AG10803 (cell line): ENCODE results near the gene PPFIA1.

Experiments
- DNase-seq: peaks from one replicate; pipeline ENCODE4 v3.0.0; 2010; ENCODE audit warnings: low read depth
- H3K4me3 ChIP-seq: 2 replicates; pipeline ENCODE4 v1.5.1; 2011; ENCODE audit warnings: mild to moderate bottlenecking, low read length, control low read depth
- TF ChIP-seq, protein P1 (sequence below): conservative IDR thresholded peaks from 2 replicates; pipeline ENCODE4 v1.5.1; 2011; ENCODE audit warnings: mild to moderate bottlenecking, low read length, control low read depth, inconsistent platforms

PPFIA1 gene

DNA sequence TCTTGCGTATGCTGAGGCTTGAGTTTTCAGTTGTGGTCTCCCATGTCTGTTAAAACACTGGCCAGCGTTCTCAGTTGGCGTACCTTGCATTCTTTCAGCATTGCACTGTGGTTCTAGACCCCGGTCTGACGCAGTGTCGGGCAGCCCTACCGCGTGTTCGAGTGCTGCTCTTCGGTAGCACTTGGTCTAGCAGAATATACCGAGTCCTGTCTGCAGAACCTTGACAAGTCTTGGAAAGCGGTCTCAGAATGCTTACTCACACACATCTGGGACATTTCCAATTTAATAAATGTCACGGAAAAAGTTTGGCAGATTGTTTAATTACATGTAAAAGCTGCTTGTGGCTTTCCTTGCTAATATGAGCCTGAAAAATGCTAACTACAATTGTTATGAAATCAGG, 32.6 kb downstream of the PPFIA1 start:
- peak; percentile 99 for DNase-seq
- TF ChIP-seq, protein P1, sequence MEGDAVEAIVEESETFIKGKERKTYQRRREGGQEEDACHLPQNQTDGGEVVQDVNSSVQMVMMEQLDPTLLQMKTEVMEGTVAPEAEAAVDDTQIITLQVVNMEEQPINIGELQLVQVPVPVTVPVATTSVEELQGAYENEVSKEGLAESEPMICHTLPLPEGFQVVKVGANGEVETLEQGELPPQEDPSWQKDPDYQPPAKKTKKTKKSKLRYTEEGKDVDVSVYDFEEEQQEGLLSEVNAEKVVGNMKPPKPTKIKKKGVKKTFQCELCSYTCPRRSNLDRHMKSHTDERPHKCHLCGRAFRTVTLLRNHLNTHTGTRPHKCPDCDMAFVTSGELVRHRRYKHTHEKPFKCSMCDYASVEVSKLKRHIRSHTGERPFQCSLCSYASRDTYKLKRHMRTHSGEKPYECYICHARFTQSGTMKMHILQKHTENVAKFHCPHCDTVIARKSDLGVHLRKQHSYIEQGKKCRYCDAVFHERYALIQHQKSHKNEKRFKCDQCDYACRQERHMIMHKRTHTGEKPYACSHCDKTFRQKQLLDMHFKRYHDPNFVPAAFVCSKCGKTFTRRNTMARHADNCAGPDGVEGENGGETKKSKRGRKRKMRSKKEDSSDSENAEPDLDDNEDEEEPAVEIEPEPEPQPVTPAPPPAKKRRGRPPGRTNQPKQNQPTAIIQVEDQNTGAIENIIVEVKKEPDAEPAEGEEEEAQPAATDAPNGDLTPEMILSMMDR = no peak
- H3K4me3 ChIP-seq = peak overlapping the region; percentile 18; the same call in 1 of the 2 replicates

DNA sequence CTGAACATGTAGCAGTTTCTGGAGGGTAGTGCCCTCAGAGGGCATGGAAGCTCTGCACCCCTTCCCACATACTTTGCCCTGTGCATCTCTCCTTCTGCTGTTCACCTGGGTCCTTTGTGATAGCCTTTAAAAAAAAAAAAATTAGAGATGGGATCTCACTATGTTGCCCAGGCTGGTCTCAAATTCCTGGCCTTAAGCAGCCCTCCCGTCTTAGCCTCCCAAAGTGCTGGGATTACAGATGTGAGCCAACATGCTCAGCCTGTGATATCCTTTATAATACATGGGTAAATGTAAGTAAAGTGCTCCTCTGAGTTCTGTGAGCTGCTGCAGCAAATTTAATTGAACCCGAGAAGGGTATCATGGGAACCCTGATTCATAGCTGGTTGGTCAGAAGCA, 33.7 kb downstream of the PPFIA1 start:
- DNase-seq = no peak
- TF ChIP-seq, protein P1 = no peak
- H3K4me3 ChIP-seq = no peak overlapping the region

DNA sequence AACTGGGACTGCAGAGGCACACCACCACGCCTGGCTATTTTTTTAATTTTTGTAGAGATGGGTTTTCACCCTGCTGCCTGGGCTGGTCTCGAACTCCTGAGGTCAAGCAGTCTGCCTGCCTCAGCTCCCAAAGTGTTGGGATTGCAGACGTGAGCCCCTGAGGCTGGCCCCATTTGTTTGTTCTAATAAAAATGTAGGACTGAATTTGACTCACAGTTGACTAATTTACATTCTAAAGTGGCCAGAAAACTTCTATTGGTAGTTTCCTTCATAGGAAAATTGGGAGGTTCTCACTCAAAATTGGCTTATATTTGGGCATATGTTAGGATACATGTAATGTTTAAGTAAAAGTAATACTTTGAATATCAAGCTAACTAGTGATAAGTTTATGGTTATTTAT, 35.0 kb downstream of the PPFIA1 start:
- no peak for DNase-seq
- TF ChIP-seq, protein P1 = no peak
- no peak overlapping the region for H3K4me3 ChIP-seq

DNA sequence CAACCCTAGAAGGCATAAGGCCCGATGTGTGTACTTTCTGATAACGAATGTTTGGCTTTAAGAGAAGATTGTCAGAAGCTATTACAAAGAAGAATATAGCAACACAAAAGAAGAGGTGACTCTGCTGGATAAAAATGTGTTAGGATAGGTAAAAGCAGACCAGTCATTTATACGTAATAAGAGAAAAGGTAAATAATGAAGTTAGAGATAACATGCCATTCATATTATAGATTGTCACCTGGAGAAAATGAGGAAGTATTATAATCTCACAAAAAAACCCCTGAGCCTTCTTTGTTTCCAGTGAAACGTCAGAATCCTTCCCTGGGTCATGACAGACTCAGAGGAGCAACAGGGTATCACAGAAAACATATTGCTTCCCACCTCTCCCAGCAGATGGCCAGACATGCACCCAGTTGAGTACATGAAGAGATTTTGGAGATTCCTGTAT, 36.1 kb downstream of the PPFIA1 start:
- TF ChIP-seq, protein P1 = no peak
- DNase-seq = no peak
- no peak overlapping the region for H3K4me3 ChIP-seq

DNA sequence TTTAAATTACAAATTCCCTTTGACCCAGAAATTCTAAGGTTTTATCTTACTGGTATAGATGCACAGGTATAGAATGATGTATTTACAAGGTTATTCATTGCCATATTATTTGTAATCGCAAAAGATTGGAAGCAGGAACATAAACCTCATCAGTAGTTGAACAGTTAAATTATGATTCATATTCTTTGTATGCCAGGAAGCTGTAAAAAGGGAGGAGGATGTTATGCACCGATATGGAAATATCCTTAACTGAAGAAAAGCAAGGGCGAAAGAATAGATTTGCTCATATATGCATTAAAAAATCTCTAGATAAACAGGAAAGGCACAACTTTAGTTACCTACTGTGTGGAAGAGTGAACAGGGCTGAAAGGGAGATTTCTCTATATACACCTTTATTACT, 36.7 kb downstream of the PPFIA1 start:
- no peak overlapping the region for H3K4me3 ChIP-seq
- TF ChIP-seq, protein P1 = no peak
- no peak for DNase-seq

DNA sequence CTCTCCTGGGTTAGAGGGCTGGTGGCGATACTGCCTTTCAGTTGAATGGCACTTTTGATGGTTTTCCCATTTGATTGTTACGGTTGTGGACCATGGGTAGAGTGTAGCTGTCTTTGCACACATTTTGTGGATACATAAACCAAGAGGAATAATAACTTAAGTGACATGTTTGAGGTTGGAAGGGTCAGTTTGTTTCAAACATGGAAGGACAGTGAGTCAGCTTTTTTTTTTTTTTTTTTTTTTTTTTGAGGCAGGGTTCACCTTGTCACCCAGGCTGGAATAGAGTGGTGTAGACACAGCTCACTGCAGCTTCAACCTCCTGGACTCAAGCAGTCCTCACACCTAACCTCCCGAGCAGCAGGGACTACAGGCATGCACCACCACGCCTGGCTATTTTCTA, 41.1 kb downstream of the PPFIA1 start:
- no peak for DNase-seq
- TF ChIP-seq, protein P1 = no peak
- no peak overlapping the region for H3K4me3 ChIP-seq

DNA sequence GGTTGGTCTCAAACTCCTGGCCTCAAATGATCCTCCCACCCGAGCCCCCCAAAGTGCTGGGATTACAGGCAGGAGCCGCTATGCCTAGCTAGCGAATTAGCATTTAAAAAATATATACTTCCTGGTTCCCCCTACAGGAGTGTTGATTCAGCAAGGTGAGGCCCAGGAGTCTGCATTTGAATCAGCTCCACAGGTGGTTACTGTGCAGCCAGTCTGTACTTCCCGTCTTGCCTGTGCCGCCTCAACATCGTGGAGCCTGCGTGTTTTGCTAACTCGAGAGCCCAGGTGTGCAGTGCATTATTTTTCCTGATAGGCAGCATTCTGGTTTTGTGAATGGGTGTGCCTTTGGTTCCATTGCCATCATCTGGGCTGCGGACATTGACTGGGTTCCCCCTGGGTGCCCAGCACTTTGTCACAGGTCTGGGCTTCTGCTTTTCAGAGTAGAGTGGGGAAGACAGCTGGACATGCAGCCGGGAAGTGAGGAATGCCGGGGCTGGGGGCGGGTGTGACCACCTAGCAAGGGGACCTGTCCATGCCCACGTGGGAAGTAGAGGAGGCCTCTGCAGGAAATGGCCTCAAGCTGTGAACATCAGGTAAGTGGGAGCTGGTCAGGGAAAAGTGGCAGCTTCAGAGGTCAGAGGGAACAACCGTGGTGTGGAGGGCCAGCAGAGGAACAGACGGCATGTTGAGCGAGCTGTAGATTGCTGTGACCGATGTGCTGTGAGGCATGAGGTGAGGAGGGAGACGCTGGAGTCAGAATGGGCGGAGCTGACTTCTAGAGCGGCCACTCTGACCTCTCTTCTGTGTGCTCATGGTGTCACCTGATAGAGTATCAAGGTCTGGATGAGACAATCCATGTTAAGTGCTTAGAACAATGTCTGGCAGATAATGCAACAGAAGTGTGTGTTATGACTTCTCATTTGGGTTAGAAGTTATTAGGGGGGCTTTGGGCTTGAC, 42.2 kb downstream of the PPFIA1 start:
- TF ChIP-seq, protein P1 = no peak
- DNase-seq = no peak
- H3K4me3 ChIP-seq = no peak overlapping the region
